K562 (cell line): ENCODE data around the gene ANKRD24. TPM values are rescaled to one million over a fixed set of nuclear protein-coding genes. Genes with fewer than 3 reads are reported as not detected.
A peak's percentile ranks its signal among the peaks of the same experiment; 100 is the strongest.

ENCODE experiments used
- ELF4 ChIP-seq: fragments of 450-650 bp; formaldehyde crosslinking; IDR thresholded peaks from 2 replicates; pipeline ENCODE4 v1.4.0; 2022; ENCODE audit warnings: missing genetic modification characterization
- ESRRB ChIP-seq: fragments of 250-450 bp; sonication (Bioruptor Pico); IDR thresholded peaks from 2 replicates; pipeline ENCODE4 v1.5.0; 2020; ENCODE audit warnings: mild to moderate bottlenecking, moderate library complexity, borderline replicate concordance
- FOXA3 ChIP-seq, 2 experiments: fragments of 450-650 bp in 1 of 2; sonication (generic) in 1 of 2; formaldehyde crosslinking; IDR thresholded peaks in 1 of 2; conservative IDR thresholded peaks in 1 of 2; 2 replicates each; pipeline versions ENCODE4 v1.4.0 to v1.8.0; 2020 to 2022; ENCODE audit warnings: mild to moderate bottlenecking in 2 of 2, missing genetic modification reagents in 1 of 2
- FOXK1 ChIP-seq: sonication (generic); formaldehyde crosslinking; IDR thresholded peaks from 2 replicates; pipeline ENCODE4 v1.8.0; 2022; ENCODE audit warnings: missing genetic modification reagents, mild to moderate bottlenecking, borderline replicate concordance
- HBP1 ChIP-seq: fragments of 450-650 bp; formaldehyde crosslinking; IDR thresholded peaks from 2 replicates; pipeline ENCODE4 v1.4.0; 2022; ENCODE audit warnings: missing genetic modification characterization
- KAT7 ChIP-seq: sonication (generic); formaldehyde crosslinking; IDR thresholded peaks from 2 replicates; pipeline ENCODE4 v1.8.0; 2022; ENCODE audit warnings: missing genetic modification reagents, mild to moderate bottlenecking, borderline replicate concordance
- MAFK ChIP-seq: IDR thresholded peaks from 2 replicates; pipeline ENCODE4 v1.6.1; 2011; ENCODE audit warnings: low read length, improper control_type of control experiment
- MAZ ChIP-seq, 2 experiments: fragments of 450-650 bp in 1 of 2; sonication (generic) in 1 of 2; formaldehyde crosslinking; IDR thresholded peaks in 1 of 2; conservative IDR thresholded peaks in 1 of 2; 2 replicates each; pipeline versions ENCODE4 v1.4.0 to v1.5.0; 2020; ENCODE audit warnings: mild to moderate bottlenecking in 1 of 2, missing genetic modification reagents in 1 of 2
- MTA2 ChIP-seq: fragments of 450-650 bp; IDR thresholded peaks from 2 replicates; pipeline ENCODE4 v1.6.1; 2016; ENCODE audit warnings: low read depth
- NFATC3 ChIP-seq: fragments of 450-650 bp; IDR thresholded peaks from 2 replicates; pipeline ENCODE4 v1.6.1; 2017; ENCODE audit warnings: mild to moderate bottlenecking
- POLR2G ChIP-seq: fragments of 200-400 bp; formaldehyde crosslinking; IDR thresholded peaks from 2 replicates; pipeline ENCODE4 v1.6.1; 2017; ENCODE audit warnings: low read depth, mild to moderate bottlenecking, antibody characterized with exemption, low read length, moderate library complexity
- RFX7 ChIP-seq: fragments of 250-450 bp; sonication (Bioruptor Pico); IDR thresholded peaks from 2 replicates; pipeline ENCODE4 v1.5.1; 2021; ENCODE audit warnings: mild to moderate bottlenecking
- SRSF3 ChIP-seq: fragments of 200-400 bp; formaldehyde crosslinking; IDR thresholded peaks from 2 replicates; pipeline ENCODE4 v1.6.1; 2016; ENCODE audit warnings: mild to moderate bottlenecking, low read length, moderate library complexity; ENCODE audit not compliant: insufficient read depth
- TAF7 ChIP-seq: fragments of 450-650 bp; IDR thresholded peaks from 2 replicates; pipeline ENCODE4 v1.6.1; 2016; ENCODE audit warnings: missing genetic modification characterization, missing compliant biosample characterization
- WHSC1 ChIP-seq: IDR thresholded peaks from one replicate; pipeline ENCODE4 v1.6.1; 2012; ENCODE audit warnings: low read length, control low read depth, inconsistent platforms
- ZBTB33 ChIP-seq: sonication (generic); formaldehyde crosslinking; IDR thresholded peaks from 2 replicates; pipeline ENCODE4 v1.8.1; 2023; ENCODE audit warnings: mild to moderate bottlenecking, missing genetic modification reagents
- ZBTB49 ChIP-seq: sonication (generic); formaldehyde crosslinking; IDR thresholded peaks from 2 replicates; pipeline ENCODE4 v1.8.0; 2022; ENCODE audit warnings: missing genetic modification reagents, mild to moderate bottlenecking, borderline replicate concordance
- ZNF224 ChIP-seq: sonication (generic); formaldehyde crosslinking; IDR thresholded peaks from 2 replicates; pipeline ENCODE4 v1.8.0; 2022; ENCODE audit warnings: mild to moderate bottlenecking, missing genetic modification reagents
- ZNF316 ChIP-seq: fragments of 450-650 bp; IDR thresholded peaks from 2 replicates; pipeline ENCODE4 v1.6.1; 2016
- ZNF398 ChIP-seq: fragments of 250-450 bp; sonication (Bioruptor Pico); IDR thresholded peaks from 2 replicates; pipeline ENCODE4 v1.8.0; 2021; ENCODE audit warnings: moderate library complexity, mild to moderate bottlenecking, inconsistent platforms
- ZNF41 ChIP-seq: fragments of 250-450 bp; sonication (Bioruptor Pico); conservative IDR thresholded peaks from 2 replicates; pipeline ENCODE4 v1.4.0; 2020; ENCODE audit warnings: mild to moderate bottlenecking
- polyA plus RNA-seq, 8 experiments: library from polyadenylated mRNA; depleted of rRNA in 4 of 8; stranded (reverse) in 5 of 8; unstranded in 3 of 8; fragments of >200 nt; fragmentation: Nextera tagmentation in 2 of 8; fragmentation: Illumina TruSeq in 1 of 8; extraction: Ambion mirVana in 2 of 8; extraction: Trizol in 1 of 8; gene quantifications; 2 replicates each; pipeline versions ENCODE4 v1.2.1 to v1.2.3, GENCODE V29; 2011 to 2014; ENCODE audit warnings: inconsistent platforms in 1 of 8, missing spikeins in 1 of 8
- total RNA-seq, 7 experiments: library from RNA; depleted of rRNA in 6 of 7; stranded (reverse); fragments of >200 nt in 6 of 7; fragmentation: Illumina TruSeq in 2 of 7; extraction: Trizol in 2 of 7; gene quantifications; 2 replicates each; pipeline versions ENCODE4 v1.2.1 to v1.2.3, GENCODE V29; 2011 to 2021; ENCODE audit warnings: low replicate concordance in 1 of 7

The ANKRD24 gene
- total and polyA plus RNA-seq, 9 of the 15 experiments (the other 6 are each of a cell fraction or from before 2014, with no cell fraction given) = 0.07 to 0.12 (median 0.09) TPM; not detected in 5

- 0 out of 2 replicates have a peak, but pooled peaks have one; percentile 47 for TF ChIP-seq FOXK1 (CRISPR knock-in tag)
- TF ChIP-seq FOXA3 (CRISPR knock-in tag; conservative IDR thresholded peaks at IDR 0.05 in 1 of 2, IDR thresholded peaks at IDR 0.05 in 1 of 2) = 0 out of 4 replicates have a peak, but pooled peaks of 1 of the 2 experiments have one; percentile 55
- no peak for TF ChIP-seq ESRRB (CRISPR knock-in tag)
- no peak for TF ChIP-seq RFX7
- TF ChIP-seq MAZ (CRISPR knock-in tag; conservative IDR thresholded peaks at IDR 0.05 in 1 of 2, IDR thresholded peaks at IDR 0.05 in 1 of 2) = peak; percentile 98 to 100
- TF ChIP-seq NFATC3 = no peak
- peak; percentile 92 for TF ChIP-seq POLR2G
- TF ChIP-seq ZNF224 = no peak
- TF ChIP-seq TAF7 (tag) = no peak
- no peak for TF ChIP-seq KAT7
- no peak for TF ChIP-seq HBP1 (CRISPR knock-in tag)
- no peak for TF ChIP-seq SRSF3
- TF ChIP-seq ZBTB33 (CRISPR knock-in tag) = peak; percentile 73
- TF ChIP-seq MTA2 = no peak
- TF ChIP-seq ZNF316 = no peak
- TF ChIP-seq WHSC1 = no peak
- TF ChIP-seq ZNF41 (CRISPR knock-in tag) = no peak
- TF ChIP-seq MAFK = no peak
- no peak for TF ChIP-seq ZBTB49
- no peak for TF ChIP-seq ELF4 (CRISPR knock-in tag)
- TF ChIP-seq ZNF398 (CRISPR knock-in tag) = no peak
Observed at GRCh38 chr19:4182084-4182810, at the start of gene ANKRD24, which contains the start of gene SIRT6 (continued).
